GM12878 (cell line): ENCODE measurements around the gene DUSP15. TPM values are rescaled to one million over a fixed set of nuclear protein-coding genes. Genes with fewer than 3 reads are reported as not detected.

Experiments used
- ATAC-seq: fragments of 200-7000 bp; cut with Tn5 transposase; 3 replicates; pipeline ENCODE4 v1.9.1; 2020; ENCODE audit warnings: mild to moderate bottlenecking, moderate library complexity
- BruUV-seq: library from RNA; stranded (reverse); fragments of 400-500 nt; replicated peaks from 2 replicates; lab custom pipeline; 2021; lab: Mats Ljungman, UMichigan
- CTCF ChIA-PET: fragments of 300-600 bp; sonication (Branson Sonifier 250); formaldehyde crosslinking; extraction: SDS; loops from one replicate; lab custom pipeline; 2021; ENCODE audit warnings: inconsistent platforms; lab: Yijun Ruan, JAX
- POLR2A ChIA-PET: fragments of 350-600 bp; formaldehyde crosslinking; extraction: SDS; loops from one replicate; lab custom pipeline; 2021; ENCODE audit warnings: inconsistent platforms; lab: Charles Lee
- RAD21 ChIA-PET: fragments of 300-600 bp; sonication (Branson Sonifier 250); formaldehyde crosslinking; loops from one replicate; lab custom pipeline; 2023; ENCODE audit warnings: antibody characterized with exemption; ENCODE audit not compliant: unreplicated experiment; lab: Charles Lee
- SMC1A ChIA-PET: fragments of 300-600 bp; sonication (Branson Sonifier 250); formaldehyde crosslinking; loops from one replicate; lab custom pipeline; 2023; ENCODE audit not compliant: unreplicated experiment, uncharacterized antibody; lab: Charles Lee
- DNase-seq: peaks from one replicate; pipeline ENCODE4 v3.0.0-alpha.2; 2011; ENCODE audit warnings: low read depth, low spot score
- FAIRE-seq: peaks from 3 replicates; lab custom pipeline; 2011; peaks lifted over from hg19 to GRCh38; lab: Jason Lieb, UNC
- H2AFZ ChIP-seq: 2 replicates; pipeline ENCODE4 v1.6.0; 2011; ENCODE audit warnings: low read depth, low read length, control low read depth; ENCODE audit not compliant: control insufficient read depth
- H3K27ac ChIP-seq: 2 replicates; pipeline ENCODE4 v1.5.1; 2011; ENCODE audit warnings: control low read depth; ENCODE audit not compliant: control insufficient read depth, insufficient read depth
- H3K27me3 ChIP-seq, 2 experiments: replicated peaks in 1 of 2; 2 replicates each; pipeline versions ENCODE4 v1.6.0 to v1.6.1; 2011; ENCODE audit warnings: low read length in 1 of 2; ENCODE audit not compliant: control insufficient read depth in 2 of 2, insufficient read depth in 2 of 2
- H3K36me3 ChIP-seq, 2 experiments: 2 replicates each; pipeline ENCODE4 v1.5.1; 2011; ENCODE audit warnings: low read length in 1 of 2; ENCODE audit not compliant: control insufficient read depth in 2 of 2, insufficient read depth in 2 of 2
- H3K4me1 ChIP-seq: 2 replicates; pipeline ENCODE4 v1.6.1; 2011; ENCODE audit warnings: mild to moderate bottlenecking, low read length, moderate library complexity, mixed read lengths; ENCODE audit not compliant: control insufficient read depth, insufficient read depth
- H3K4me2 ChIP-seq: 2 replicates; pipeline ENCODE4 v1.6.0; 2011; ENCODE audit warnings: control low read depth; ENCODE audit not compliant: control insufficient read depth, insufficient read depth
- H3K4me3 ChIP-seq: fragments of 200-600 bp; sonication (generic); 2 replicates; pipeline ENCODE4 v1.5.1; 2016
- H3K79me2 ChIP-seq: 2 replicates; pipeline ENCODE4 v1.6.0; 2011; ENCODE audit warnings: low read length; ENCODE audit not compliant: control insufficient read depth, insufficient read depth
- H3K9ac ChIP-seq: 2 replicates; pipeline ENCODE4 v1.8.0; 2011; ENCODE audit warnings: low read length, control low read depth, mixed read lengths; ENCODE audit not compliant: control insufficient read depth, insufficient read depth
- H3K9me3 ChIP-seq: replicated peaks from 3 replicates; pipeline ENCODE4 v1.5.1; 2011; ENCODE audit warnings: mild to moderate bottlenecking, low read length; ENCODE audit not compliant: control insufficient read depth, insufficient read depth
- H4K20me1 ChIP-seq: 2 replicates; pipeline ENCODE4 v1.6.0; 2011; ENCODE audit not compliant: control insufficient read depth, insufficient read depth
- CBX3 ChIP-seq: fragments of 200-600 bp; sonication (generic); IDR thresholded peaks from 2 replicates; pipeline ENCODE4 v1.6.1; 2016; ENCODE audit warnings: low read depth, borderline replicate concordance
- CREB1 ChIP-seq: IDR thresholded peaks from 2 replicates; pipeline ENCODE4 v1.6.1; 2012; ENCODE audit warnings: low read depth, mild to moderate bottlenecking, inconsistent platforms
- IKZF1 ChIP-seq: fragments of 450-650 bp; conservative IDR thresholded peaks from 2 replicates; pipeline ENCODE4 v1.6.1; 2017; ENCODE audit warnings: antibody characterized with exemption, mild to moderate bottlenecking
- JUND ChIP-seq: IDR thresholded peaks from 2 replicates; pipeline ENCODE4 v1.6.1; 2012; ENCODE audit warnings: low read depth, mild to moderate bottlenecking, low read length, improper control_type of control experiment, moderate library complexity
- MLLT1 ChIP-seq: fragments of 450-650 bp; IDR thresholded peaks from 2 replicates; pipeline ENCODE4 v1.6.1; 2016; ENCODE audit warnings: mild to moderate bottlenecking
- PBX3 ChIP-seq: IDR thresholded peaks from 2 replicates; pipeline ENCODE4 v1.6.1; 2011; ENCODE audit warnings: mild to moderate bottlenecking, low read depth, low read length, moderate library complexity; ENCODE audit not compliant: insufficient replicate concordance
- RELA ChIP-seq: fragments of 450-650 bp; IDR thresholded peaks from 2 replicates; pipeline ENCODE4 v1.8.0; 2014; ENCODE audit warnings: borderline replicate concordance; ENCODE audit not compliant: partially characterized antibody
- STAT1 ChIP-seq: fragments of 450-650 bp; conservative IDR thresholded peaks from 2 replicates; pipeline ENCODE4 v1.6.1; 2014; ENCODE audit warnings: antibody characterized with exemption, mild to moderate bottlenecking
- WRNIP1 ChIP-seq: IDR thresholded peaks from 2 replicates; pipeline ENCODE4 v1.6.1; 2011; ENCODE audit warnings: low read depth, low read length, improper control_type of control experiment, borderline replicate concordance
- ZBTB4 ChIP-seq: fragments of 450-650 bp; formaldehyde crosslinking; IDR thresholded peaks from 2 replicates; pipeline ENCODE4 v1.4.0; 2022; ENCODE audit warnings: mild to moderate bottlenecking, moderate library complexity
- ZNF592 ChIP-seq: fragments of 450-650 bp; IDR thresholded peaks from 2 replicates; pipeline ENCODE4 v1.6.1; 2017; ENCODE audit warnings: mild to moderate bottlenecking, moderate library complexity
- ZNF622 ChIP-seq: fragments of 450-650 bp; IDR thresholded peaks from 2 replicates; pipeline ENCODE4 v1.6.1; 2017; ENCODE audit warnings: mild to moderate bottlenecking, inconsistent platforms
- WGBS: methylation state at CpG from one replicate; pipeline ENCODE4 v1.1.6; 2016; ENCODE audit warnings: low lambda C conversion rate; ENCODE audit not compliant: insufficient replicate concordance, insufficient coverage; ENCODE audit errors: missing lambda C conversion rate; 5-methylcytosine and 5-hydroxymethylcytosine counted together
- in situ Hi-C: fragments of 300-500 bp; cut with MboI; formaldehyde crosslinking; loops from 9 replicates; pipeline ENCODE4 v1.14.3; 2018; ENCODE audit warnings: mixed read lengths
- intact Hi-C: fragments of 100-400 bp; cut with micrococcal nuclease; formaldehyde crosslinking; loops from one replicate; pipeline ENCODE4 v1.14.2; 2022; ENCODE audit not compliant: unreplicated experiment
- polyA plus RNA-seq, 11 experiments: library from polyadenylated mRNA; depleted of rRNA in 4 of 11; unstranded in 6 of 11; stranded (reverse) in 5 of 11; fragments of >200 nt; fragmentation: Nextera tagmentation in 4 of 11; fragmentation: Illumina TruSeq in 1 of 11; extraction: Ambion mirVana in 4 of 11; extraction: Trizol in 1 of 11; gene quantifications; 1 replicate in 1 of 11; 2 replicates in 10 of 11; pipeline versions ENCODE4 v1.2.1 to v1.2.3, GENCODE V29; 2011 to 2016; ENCODE audit warnings: inconsistent platforms in 2 of 11, missing spikeins in 2 of 11, low read depth in 1 of 11
- total RNA-seq, 4 experiments: library from RNA; depleted of rRNA in 3 of 4; stranded (reverse); fragments of >200 nt in 3 of 4; fragmentation: Illumina TruSeq in 1 of 4; extraction: Trizol in 1 of 4; gene quantifications; 2 replicates each; pipeline versions ENCODE4 v1.2.1 to v1.2.3, GENCODE V29; 2013 to 2021

Gene DUSP15
- total and polyA plus RNA-seq, 10 of the 15 experiments (the other 5 are each of a cell fraction or from before 2014, with no cell fraction given), result 0.06 to 2.5 (median 0.67) TPM; not detected in 1

DNA sequence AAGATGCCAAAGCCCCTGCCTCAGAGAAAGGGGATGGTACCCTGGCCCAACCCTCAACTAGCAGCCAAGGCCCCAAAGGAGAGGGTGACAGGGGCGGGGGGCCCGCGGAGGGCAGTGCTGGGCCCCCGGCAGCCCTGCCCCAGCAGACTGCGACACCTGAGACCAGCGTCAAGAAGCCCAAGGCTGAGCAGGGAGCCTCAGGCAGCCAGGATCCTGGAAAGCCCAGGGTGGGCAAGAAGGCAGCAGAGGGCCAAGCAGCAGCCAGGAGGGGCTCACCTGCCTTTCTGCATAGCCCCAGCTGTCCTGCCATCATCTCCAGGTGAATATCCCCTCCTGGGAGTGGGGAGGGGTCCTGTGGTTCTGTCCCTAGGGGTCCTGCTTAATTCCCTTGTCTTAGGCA is 50.1 kb downstream of the DUSP15 start:
- Histone ChIP-seq H3K36me3 (no peaks in the 10 kb centered on the region), H3K9ac (no peak overlapping the region), H3K27me3 (no peaks in the 10 kb centered on the region), H3K9me3 (no peaks in the 10 kb centered on the region), H3K4me1 (no peaks in the 10 kb centered on the region), H2AFZ (no peak overlapping the region), H3K4me3 (no peak overlapping the region), H4K20me1 (no peaks in the 10 kb centered on the region), H3K4me2 (no peak overlapping the region), H3K27ac (no peak overlapping the region), H3K79me2 (no peaks in the 10 kb centered on the region)
- POLR2A ChIA-PET, result no interaction called here
- ATAC-seq, result no peak
- intact Hi-C loops (no loop called here), in situ Hi-C loops (loop anchor here (10.0 kb wide), 1 partner anchor 835 kb away; no protein-coding TSS in a partner anchor)
- RAD21 ChIA-PET, result no interaction called here
- no peak for DNase-seq
- CTCF ChIA-PET, result interaction anchor here (0.6 to 8.8 kb wide), 2 partner anchors 21 to 25 kb away, joined by 4 to 109 read pairs; partner anchors contain the start of gene FOXS1
- SMC1A ChIA-PET, result no interaction called here
- WGBS, result 23% methylated on average over 6 of the region's 6 CpGs
- FAIRE-seq, result no peak
- BruUV-seq, result no TSS peak
- TF ChIP-seq ZNF592, result no peak
- no peak for TF ChIP-seq RELA
- TF ChIP-seq PBX3, result no peak
- TF ChIP-seq WRNIP1, result no peak
- no peak for TF ChIP-seq CBX3
- no peak for TF ChIP-seq MLLT1
- no peak for TF ChIP-seq ZBTB4 (CRISPR knock-in tag)
- no peak for TF ChIP-seq IKZF1
- TF ChIP-seq CREB1, result no peak
- TF ChIP-seq STAT1, result no peak
- no peak for TF ChIP-seq JUND
- no peak for TF ChIP-seq ZNF622
